ENCODE data around the gene UBN2. TPM values are rescaled to one million over a fixed set of nuclear protein-coding genes. Genes with fewer than 3 reads are reported as not detected.

The UBN2 gene

DNA sequence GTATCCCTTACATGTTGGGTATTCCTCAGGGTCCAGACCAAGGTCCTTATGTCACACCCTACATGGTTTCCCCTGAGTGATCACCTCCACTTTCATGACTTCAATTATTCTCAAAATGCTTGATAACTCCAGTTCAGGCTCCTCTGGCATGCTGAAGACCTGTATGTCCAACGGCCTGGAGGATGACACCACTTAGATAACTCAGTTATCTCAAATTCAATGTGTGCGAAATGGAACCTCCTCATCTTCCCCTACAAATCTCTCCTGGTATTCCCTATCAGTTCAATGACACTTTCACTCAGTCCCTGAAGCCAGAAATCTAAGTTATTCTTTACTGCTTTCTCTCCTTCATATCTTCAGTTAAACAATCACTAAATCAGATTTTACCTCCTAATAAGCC is 120.0 kb downstream of the UBN2 start:
- Histone ChIP-seq H2AFZ (ENCODE audit: low read length) (no peak overlapping the region), H3K79me1 (ENCODE audit: low read depth, low read length) (no peaks in the 10 kb centered on the region), H3K4me1 (ENCODE audit: control insufficient read depth in 2 of 2, insufficient read depth in 1 of 2, low read depth in 1 of 2, low read length in 2 of 2) (no peaks in the 10 kb centered on the region), H3K4me3 (ENCODE audit: low read length in 2 of 2) (no peak overlapping the region), H3K14ac (ENCODE audit: low read length) (no peak overlapping the region), H3K36me3 (replicated peaks in 1 of 2; ENCODE audit: control insufficient read depth in 2 of 2, insufficient read depth in 2 of 2, low read length in 2 of 2) (peaks cover 3 to 65% of the 10 kb centered on the region in 2 donors), H3K4ac (ENCODE audit: low read length) (no peak overlapping the region), H4K91ac (ENCODE audit: low read depth, low read length, poor library complexity) (no peak overlapping the region), H3K18ac (ENCODE audit: low read length) (no peak overlapping the region), H2AK5ac (ENCODE audit: low read depth, low read length) (no peak overlapping the region), H2BK120ac (ENCODE audit: low read depth, low read length) (no peak overlapping the region), H2BK12ac (ENCODE audit: low read length) (no peak overlapping the region), H3K27me3 (ENCODE audit: control insufficient read depth in 3 of 3, insufficient read depth in 3 of 3, low read depth in 1 of 3, low read length in 3 of 3) (no peaks in the 10 kb centered on the region), H3K27ac (replicated peaks; ENCODE audit: low read length) (no peak overlapping the region), H3K23ac (ENCODE audit: low read depth, low read length, poor library complexity) (no peak overlapping the region), H3K9me3 (replicated peaks in 1 of 2; ENCODE audit: control insufficient read depth in 2 of 2, insufficient read depth in 1 of 2, low read depth in 1 of 2, low read length in 2 of 2) (no peaks in the 10 kb centered on the region), H4K8ac (ENCODE audit: low read depth, low read length) (no peak overlapping the region), H2BK5ac (ENCODE audit: low read length) (no peak overlapping the region), H3K9ac (ENCODE audit: low read depth, low read length, poor library complexity) (no peak overlapping the region), H3K4me2 (ENCODE audit: insufficient read depth, low read length, poor library complexity, severe bottlenecking) (no peak overlapping the region), H2BK15ac (ENCODE audit: low read length) (no peak overlapping the region)
- no CpG with 5 or more reads among the region's 2 CpGs for WGBS, 2 donors (ENCODE audit: extremely low coverage in 2 of 2, insufficient read length in 2 of 2, insufficient replicate concordance in 1 of 2)
- DNase-seq (ENCODE audit: low spot score), result no peak

DNA sequence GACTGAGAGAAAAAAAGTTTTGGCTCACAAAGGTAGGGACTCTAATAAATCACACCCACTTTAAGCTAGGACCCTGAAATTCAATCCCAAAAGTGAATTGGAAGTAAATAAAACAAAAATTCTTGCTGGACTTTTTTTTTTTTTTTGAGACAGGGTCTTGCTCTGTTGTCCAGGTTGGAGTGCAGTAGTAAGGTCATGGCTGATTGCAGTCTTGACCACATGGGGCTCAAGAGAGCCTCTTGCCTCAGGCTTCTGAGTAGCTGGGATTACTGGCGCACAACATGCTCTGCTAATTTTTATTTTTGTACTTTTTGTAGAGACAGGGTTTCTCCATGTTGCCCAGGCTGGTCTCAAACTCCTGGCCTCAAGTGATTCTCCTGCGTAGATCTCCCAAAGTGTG is 123.7 kb downstream of the UBN2 start:
- H2BK5ac ChIP-seq (ENCODE audit: low read length), result no peak overlapping the region
- H3K4me3 ChIP-seq (ENCODE audit: low read length in 2 of 2), result no peak overlapping the region
- H3K9ac ChIP-seq (ENCODE audit: low read depth, low read length, poor library complexity), result no peak overlapping the region
- no peak overlapping the region for H2AK5ac ChIP-seq (ENCODE audit: low read depth, low read length)
- H3K4me1 ChIP-seq (ENCODE audit: control insufficient read depth in 2 of 2, insufficient read depth in 1 of 2, low read depth in 1 of 2, low read length in 2 of 2), result no peaks in the 10 kb centered on the region
- H2BK15ac ChIP-seq (ENCODE audit: low read length), result no peak overlapping the region
- H3K79me1 ChIP-seq (ENCODE audit: low read depth, low read length), result peaks cover 2% of the 10 kb centered on the region
- peaks cover 0 to 7% of the 10 kb centered on the region in 2 donors for H3K9me3 ChIP-seq (replicated peaks in 1 of 2; ENCODE audit: control insufficient read depth in 2 of 2, insufficient read depth in 1 of 2, low read depth in 1 of 2, low read length in 2 of 2)
- H3K4me2 ChIP-seq (ENCODE audit: insufficient read depth, low read length, poor library complexity, severe bottlenecking), result no peak overlapping the region
- no peaks in the 10 kb centered on the region for H3K27me3 ChIP-seq (ENCODE audit: control insufficient read depth in 3 of 3, insufficient read depth in 3 of 3, low read depth in 1 of 3, low read length in 3 of 3)
- H3K23ac ChIP-seq (ENCODE audit: low read depth, low read length, poor library complexity), result no peak overlapping the region
- no peak overlapping the region for H2AFZ ChIP-seq (ENCODE audit: low read length)
- no peak for DNase-seq (ENCODE audit: low spot score)
- H3K4ac ChIP-seq (ENCODE audit: low read length), result no peak overlapping the region
- no peak overlapping the region for H3K18ac ChIP-seq (ENCODE audit: low read length)
- H3K27ac ChIP-seq (replicated peaks; ENCODE audit: low read length), result no peak overlapping the region
- no peak overlapping the region for H4K8ac ChIP-seq (ENCODE audit: low read depth, low read length)
- H3K14ac ChIP-seq (ENCODE audit: low read length), result no peak overlapping the region
- no CpG with 5 or more reads among the region's 2 CpGs for WGBS, 2 donors (ENCODE audit: extremely low coverage in 2 of 2, insufficient read length in 2 of 2, insufficient replicate concordance in 1 of 2)
- H2BK12ac ChIP-seq (ENCODE audit: low read length), result no peak overlapping the region
- H4K91ac ChIP-seq (ENCODE audit: low read depth, low read length, poor library complexity), result no peak overlapping the region
- H2BK120ac ChIP-seq (ENCODE audit: low read depth, low read length), result no peak overlapping the region
- peaks cover 0 to 33% of the 10 kb centered on the region in 2 donors for H3K36me3 ChIP-seq (replicated peaks in 1 of 2; ENCODE audit: control insufficient read depth in 2 of 2, insufficient read depth in 2 of 2, low read length in 2 of 2)

DNA sequence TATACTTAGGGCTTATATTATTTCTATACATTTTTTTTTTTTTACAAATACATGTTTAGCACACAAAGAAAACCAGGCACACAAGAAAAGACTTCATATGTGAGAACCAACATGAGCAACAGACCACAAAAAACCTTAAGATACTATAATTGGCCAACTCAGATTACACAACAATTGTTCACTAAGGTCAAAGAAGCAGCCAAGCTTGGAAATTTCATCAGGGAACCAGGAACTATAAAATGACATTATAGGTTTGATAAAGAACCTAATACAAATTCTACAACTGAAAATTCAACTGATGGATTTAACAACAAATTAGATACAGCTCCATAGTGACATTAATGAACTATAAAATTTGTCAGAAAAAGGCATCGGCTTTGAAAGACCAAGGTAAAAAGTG is 124.3 kb downstream of the UBN2 start:
- Histone ChIP-seq H3K4ac (ENCODE audit: low read length) (no peak overlapping the region), H3K9me3 (replicated peaks in 1 of 2; ENCODE audit: control insufficient read depth in 2 of 2, insufficient read depth in 1 of 2, low read depth in 1 of 2, low read length in 2 of 2) (peaks cover 0 to 7% of the 10 kb centered on the region in 2 donors), H3K79me1 (ENCODE audit: low read depth, low read length) (peaks cover 2% of the 10 kb centered on the region), H2BK15ac (ENCODE audit: low read length) (no peak overlapping the region), H2AK5ac (ENCODE audit: low read depth, low read length) (no peak overlapping the region), H2BK120ac (ENCODE audit: low read depth, low read length) (no peak overlapping the region), H3K4me2 (ENCODE audit: insufficient read depth, low read length, poor library complexity, severe bottlenecking) (no peak overlapping the region), H4K8ac (ENCODE audit: low read depth, low read length) (no peak overlapping the region), H3K23ac (ENCODE audit: low read depth, low read length, poor library complexity) (no peak overlapping the region), H3K27me3 (ENCODE audit: control insufficient read depth in 3 of 3, insufficient read depth in 3 of 3, low read depth in 1 of 3, low read length in 3 of 3) (no peaks in the 10 kb centered on the region), H3K18ac (ENCODE audit: low read length) (no peak overlapping the region), H3K27ac (replicated peaks; ENCODE audit: low read length) (no peak overlapping the region), H2BK5ac (ENCODE audit: low read length) (no peak overlapping the region), H3K36me3 (replicated peaks in 1 of 2; ENCODE audit: control insufficient read depth in 2 of 2, insufficient read depth in 2 of 2, low read length in 2 of 2) (peaks cover 0 to 29% of the 10 kb centered on the region in 2 donors), H3K4me1 (ENCODE audit: control insufficient read depth in 2 of 2, insufficient read depth in 1 of 2, low read depth in 1 of 2, low read length in 2 of 2) (no peaks in the 10 kb centered on the region), H2BK12ac (ENCODE audit: low read length) (no peak overlapping the region), H3K9ac (ENCODE audit: low read depth, low read length, poor library complexity) (no peak overlapping the region), H3K14ac (ENCODE audit: low read length) (no peak overlapping the region), H2AFZ (ENCODE audit: low read length) (no peak overlapping the region), H4K91ac (ENCODE audit: low read depth, low read length, poor library complexity) (no peak overlapping the region), H3K4me3 (ENCODE audit: low read length in 2 of 2) (no peak overlapping the region)
- WGBS, 2 donors (ENCODE audit: extremely low coverage in 2 of 2, insufficient read length in 2 of 2, insufficient replicate concordance in 1 of 2), result no CpG with 5 or more reads among the region's 1 CpG
- DNase-seq (ENCODE audit: low spot score), result no peak

Small RNAs within 50 kb of the gene (small RNA-seq; reads per million reads assigned to genes)
- 1.2 reads per million for gene AC009220.1 (ENCODE audit: insufficient read depth)
- gene RNU6-206P (ENCODE audit: insufficient read depth), result not detected
